HG03354 (cell line): ENCODE data around the gene WWTR1.

Experiments used
- ATAC-seq: cut with Tn5 transposase; IDR thresholded peaks from one replicate; pipeline ENCODE4 v1.9.1; 2021; ENCODE audit warnings: mild to moderate bottlenecking; ENCODE audit not compliant: unreplicated experiment, poor library complexity, severe bottlenecking

Gene WWTR1

DNA sequence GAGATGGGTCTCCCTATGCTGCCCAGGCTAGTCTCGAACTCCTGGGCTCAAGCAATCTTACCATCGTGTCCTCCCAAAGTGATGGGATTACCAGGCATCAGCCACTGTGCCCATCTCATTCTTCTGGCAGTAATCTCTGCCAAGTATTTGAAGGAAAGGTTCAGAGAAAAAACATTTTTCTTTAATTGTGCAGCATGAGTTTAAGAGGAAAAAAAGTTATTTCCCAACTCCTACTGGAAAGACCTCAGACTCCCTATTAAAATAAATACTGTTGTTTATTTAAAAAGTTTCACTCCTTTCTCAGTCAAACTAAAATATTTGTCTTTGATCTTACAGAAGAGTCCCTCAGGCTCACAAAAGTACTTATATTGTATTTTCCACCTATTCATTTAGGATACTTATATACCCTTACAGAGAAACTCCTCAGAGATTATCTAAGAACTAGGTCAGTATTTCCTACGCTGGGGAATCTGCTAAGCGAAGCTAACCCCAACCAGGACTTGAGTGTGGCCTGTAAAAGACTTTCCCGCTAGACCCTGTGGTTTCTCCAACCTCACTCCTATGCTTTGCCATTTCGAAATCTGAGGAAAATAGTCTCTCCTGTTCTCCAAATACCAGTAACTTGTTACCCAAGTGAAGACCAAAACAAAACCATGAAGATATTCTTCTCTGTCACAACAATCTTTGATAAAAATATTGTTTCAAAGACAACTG lies 28.7 kb downstream of the WWTR1 start:
- no peak for ATAC-seq

DNA sequence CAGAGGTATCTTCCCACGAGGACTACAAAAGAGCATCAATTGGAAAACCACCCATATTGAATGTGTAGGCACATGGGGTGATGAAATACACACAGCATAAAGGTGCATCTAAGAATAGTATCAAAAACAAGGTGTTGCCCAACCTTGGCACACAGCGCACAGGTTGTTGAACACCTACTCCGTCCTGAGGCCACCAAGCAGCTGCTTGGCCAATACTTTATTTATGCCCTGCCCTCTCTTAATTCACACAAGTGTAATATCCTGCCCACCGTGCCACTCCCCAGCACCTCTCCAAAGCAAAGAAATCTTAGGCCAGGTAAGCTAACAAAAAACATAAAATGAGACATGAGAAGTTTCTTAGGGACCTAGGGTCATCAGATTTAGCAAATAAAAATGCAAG lies 31.2 kb downstream of the WWTR1 start:
- no peak for ATAC-seq

DNA sequence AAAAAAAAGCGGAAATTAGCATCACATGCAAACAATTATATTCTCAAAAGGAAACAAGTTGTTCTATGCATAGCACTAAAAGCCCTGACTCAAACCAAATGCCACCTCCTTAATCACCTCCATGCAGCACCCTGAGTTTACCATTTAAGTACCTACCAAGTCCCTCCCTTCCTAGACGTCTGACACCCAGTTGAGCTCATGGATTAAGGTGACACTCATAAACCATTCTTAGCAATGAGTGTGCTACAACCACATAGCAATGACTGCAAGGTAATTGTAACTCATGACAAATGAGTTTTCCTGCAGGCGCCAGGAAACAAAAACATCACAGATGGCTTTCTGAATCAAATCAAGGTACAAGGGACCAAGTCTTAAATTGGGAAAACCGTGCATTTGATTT lies 32.0 kb downstream of the WWTR1 start:
- ATAC-seq, result no peak

DNA sequence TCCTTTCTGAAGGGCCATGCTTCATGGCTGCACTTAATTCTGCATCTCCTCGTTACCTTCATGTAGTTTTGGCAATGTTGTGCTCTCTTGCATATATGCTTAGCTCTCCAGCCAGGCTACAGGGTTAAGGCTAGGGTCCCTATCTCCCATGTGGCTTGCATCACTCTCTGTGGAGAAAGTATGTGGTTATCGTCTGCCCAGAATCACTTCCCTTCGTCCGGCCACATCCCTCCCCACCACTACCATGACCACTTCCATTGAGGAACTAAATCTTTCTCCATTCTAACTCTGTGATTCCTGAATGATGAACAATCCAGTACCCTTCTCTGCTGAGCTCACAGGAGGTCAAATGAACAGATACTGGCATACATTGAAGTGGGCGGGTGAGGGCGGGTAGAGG lies 34.0 kb downstream of the WWTR1 start:
- no peak for ATAC-seq

DNA sequence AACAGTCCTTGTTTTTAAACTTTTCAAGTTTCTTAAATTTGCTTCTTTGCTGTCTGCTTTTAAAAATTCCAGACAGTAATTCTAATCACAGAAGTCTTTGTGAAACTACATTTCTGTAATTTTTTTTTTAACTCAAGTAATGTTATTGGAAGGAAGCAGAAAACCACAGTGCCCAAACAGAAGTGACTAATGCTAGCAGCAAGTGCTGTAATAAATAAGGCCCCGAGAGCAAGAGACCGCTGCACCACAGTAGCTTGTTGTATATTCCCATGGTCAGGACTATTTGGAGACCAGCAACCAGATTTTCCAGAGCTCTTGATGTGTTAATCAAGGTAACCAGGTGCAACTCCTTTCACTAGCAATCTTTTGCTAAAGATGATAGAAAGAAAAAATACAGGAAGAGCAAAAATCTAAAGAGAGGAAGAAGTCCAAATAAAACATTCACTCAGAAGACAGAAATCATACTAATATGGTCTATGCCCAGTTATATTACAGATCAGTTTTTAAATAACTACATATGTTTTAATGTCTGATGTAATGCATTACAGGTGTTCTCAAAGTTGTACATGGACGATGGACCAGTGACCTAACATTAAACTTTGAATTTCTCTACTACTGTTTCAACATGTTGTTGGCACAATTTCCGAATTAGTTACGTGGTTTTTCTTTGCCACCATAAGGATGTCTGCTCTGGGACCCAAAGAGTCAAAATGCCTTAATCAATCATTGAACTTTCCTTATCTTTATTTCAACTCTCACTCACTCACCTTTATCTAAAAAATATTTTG lies 36.4 kb downstream of the WWTR1 start:
- ATAC-seq, result no peak

GRCh38 chr3:149620291-149621020 lies 37.4 kb downstream of the WWTR1 start:
- no peak for ATAC-seq

- ATAC-seq, result no peak
Observed at GRCh38 chr3:149619136-149619535, 38.7 kb downstream of the WWTR1 start.

DNA sequence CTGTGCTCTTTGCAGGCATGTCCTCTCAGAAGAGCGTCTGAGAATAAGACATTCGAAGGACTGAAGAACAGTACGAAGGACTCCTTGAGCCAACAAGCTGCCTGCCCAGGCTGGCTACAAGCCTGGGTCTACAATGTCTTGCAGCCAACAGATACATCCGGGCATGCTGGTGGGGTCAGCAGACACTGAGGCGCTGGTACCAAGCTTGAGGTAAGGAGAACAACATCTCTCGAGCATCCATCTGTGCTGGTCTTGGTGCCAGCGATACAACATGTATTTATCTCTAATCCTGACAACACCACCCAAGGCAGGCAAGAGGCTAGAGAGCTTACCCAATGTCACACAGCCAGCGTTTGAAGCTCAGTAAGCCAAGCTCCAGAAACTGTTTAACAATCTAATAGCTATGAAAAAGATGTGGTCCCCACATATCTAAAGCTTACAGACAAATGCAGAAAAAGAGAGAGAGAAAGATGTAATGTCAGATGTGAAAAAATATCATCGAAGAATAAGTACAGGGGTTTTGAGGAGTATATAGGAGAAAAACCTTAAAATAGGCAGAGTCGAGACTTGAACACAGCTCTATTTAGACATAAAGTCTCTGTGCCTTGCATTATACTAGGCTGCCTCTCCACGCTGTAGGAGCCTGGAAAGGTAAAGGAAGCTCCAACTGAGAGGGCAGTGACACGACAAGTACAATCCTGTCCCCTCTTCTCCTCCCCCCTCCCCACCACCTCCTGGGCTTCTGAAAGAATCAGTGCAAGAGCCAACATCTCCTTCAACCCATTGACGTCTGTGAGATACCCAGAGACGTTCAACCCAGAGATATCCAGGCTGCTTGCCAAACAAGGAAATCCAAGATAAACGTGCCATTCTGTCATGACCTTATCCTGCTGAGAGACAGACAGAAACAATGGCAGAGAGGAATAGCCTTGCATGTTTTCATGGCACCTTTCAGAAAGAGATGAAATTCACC lies 39.4 kb downstream of the WWTR1 start:
- ATAC-seq, result no peak

- ATAC-seq, result no peak
Observed at GRCh38 chr3:149615731-149616221, 42.0 kb downstream of the WWTR1 start.

DNA sequence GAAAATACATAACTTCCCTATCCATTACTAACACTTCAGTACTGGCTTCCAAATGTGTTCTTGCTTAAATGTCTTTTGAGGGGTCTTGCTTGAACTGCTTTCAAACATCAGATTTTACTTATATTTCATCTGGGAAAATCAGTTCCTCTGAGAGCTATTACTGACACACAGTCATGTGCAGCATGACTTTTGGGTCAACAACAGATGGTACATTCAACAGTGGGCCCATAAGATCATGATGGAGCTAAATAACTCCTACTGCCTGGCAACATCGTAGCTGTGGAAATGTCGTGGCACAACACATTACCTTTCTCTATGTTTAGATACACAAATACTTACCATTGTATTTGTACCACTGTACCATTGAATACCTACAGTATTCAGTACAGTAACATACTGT lies 43.8 kb downstream of the WWTR1 start:
- ATAC-seq, result no peak

DNA sequence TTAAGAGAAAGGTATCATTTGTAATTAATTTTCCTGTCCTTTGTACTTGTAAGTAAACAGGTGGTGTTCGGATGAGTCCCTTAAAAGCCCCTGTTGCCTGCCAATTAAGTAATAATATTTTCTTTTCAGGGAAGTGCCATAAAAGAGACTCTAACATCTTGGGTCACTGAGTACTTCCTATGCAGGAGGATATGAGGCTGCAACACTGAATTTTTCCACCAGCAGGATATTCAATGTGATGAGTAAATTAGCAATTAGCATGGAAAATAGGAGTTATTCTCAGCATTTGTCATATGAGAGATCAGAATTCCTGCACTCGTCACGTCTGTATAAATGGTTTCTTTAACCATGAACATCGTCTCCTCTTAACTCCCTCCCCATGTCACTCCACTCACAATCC lies 45.4 kb downstream of the WWTR1 start:
- no peak for ATAC-seq

GRCh38 chr3:149611149-149611548 lies 46.7 kb downstream of the WWTR1 start:
- no peak for ATAC-seq

GRCh38 chr3:149610351-149611105 lies 47.3 kb downstream of the WWTR1 start:
- no peak for ATAC-seq

GRCh38 chr3:149609595-149609994 lies 48.2 kb downstream of the WWTR1 start:
- ATAC-seq, result peak; percentile 82

DNA sequence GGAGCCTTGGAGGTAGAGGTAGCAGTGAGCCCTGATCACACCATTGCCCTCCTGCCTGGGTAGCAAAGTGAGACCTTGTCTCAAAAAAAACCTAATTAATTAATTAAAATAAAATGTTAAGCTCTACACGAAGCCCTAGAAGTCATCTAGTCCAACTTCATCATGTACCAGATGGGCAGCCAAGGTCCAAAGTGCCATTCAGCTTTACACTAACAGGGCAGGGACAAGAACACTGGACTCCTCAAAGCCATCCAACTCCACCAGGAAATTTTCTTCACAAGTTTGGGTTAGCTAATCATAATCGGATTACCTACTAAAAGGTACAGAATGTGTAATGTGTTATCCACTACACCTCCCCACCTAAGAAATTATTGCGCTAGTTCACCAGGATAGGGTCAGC lies 48.8 kb downstream of the WWTR1 start:
- ATAC-seq, result no peak

DNA sequence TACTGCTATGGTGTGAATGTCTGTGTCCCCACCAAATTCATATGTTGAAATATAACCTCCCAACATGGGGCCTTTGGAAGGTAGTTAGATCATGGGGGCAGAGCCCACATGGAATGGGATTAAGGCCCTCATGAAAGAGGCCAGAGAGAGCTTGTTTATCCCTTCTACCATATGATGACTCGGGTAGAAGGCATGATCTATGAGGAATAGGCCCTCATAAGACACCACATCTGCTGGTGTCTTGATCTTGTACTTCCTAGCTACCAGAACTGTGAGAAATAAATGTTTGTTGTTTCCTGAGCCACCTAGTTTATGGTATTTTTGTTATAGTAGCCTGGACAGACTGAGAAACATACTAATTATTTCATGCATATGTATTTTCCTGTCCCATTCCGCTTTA lies 51.9 kb downstream of the WWTR1 start:
- ATAC-seq, result no peak

GRCh38 chr3:149604125-149604875 lies 53.5 kb downstream of the WWTR1 start:
- ATAC-seq, result no peak
